Duodenal mucosa (tissue), 2 donors: ENCODE data around the gene TMEM44.
"Not testable (repeated sequence)": the region's sequence is repeated elsewhere in the genome, so short reads cannot be mapped to it uniquely, and the experiment has no call there.

Source experiments
- H3K27ac ChIP-seq: one replicate; pipeline ENCODE4 v1.7.0; 2013; ENCODE audit warnings: low read depth, low read length
- H3K27me3 ChIP-seq, 2 donors: one replicate each; pipeline ENCODE4 v1.7.0; 2013; ENCODE audit warnings: low read length in 2 of 2, control low read depth in 1 of 2; ENCODE audit not compliant: insufficient read depth in 2 of 2, control insufficient read depth in 1 of 2
- H3K36me3 ChIP-seq, 2 donors: one replicate each; pipeline ENCODE4 v1.7.0; 2013; ENCODE audit warnings: low read length in 2 of 2, control low read depth in 1 of 2; ENCODE audit not compliant: insufficient read depth in 2 of 2, control insufficient read depth in 1 of 2
- H3K4me1 ChIP-seq, 2 donors: one replicate each; pipeline ENCODE4 v1.7.0; 2013; ENCODE audit warnings: low read length in 2 of 2, control low read depth in 1 of 2; ENCODE audit not compliant: insufficient read depth in 2 of 2, control insufficient read depth in 1 of 2
- H3K4me3 ChIP-seq, 2 donors: one replicate each; pipeline ENCODE4 v1.7.0; 2013; ENCODE audit warnings: low read length in 2 of 2, low read depth in 1 of 2
- H3K9ac ChIP-seq, 2 donors: one replicate each; pipeline ENCODE4 v1.7.0; 2013; ENCODE audit warnings: low read length in 2 of 2, low read depth in 1 of 2
- H3K9me3 ChIP-seq, 2 donors: one replicate each; pipeline ENCODE4 v1.7.0; 2013; ENCODE audit warnings: low read length in 2 of 2, control low read depth in 1 of 2; ENCODE audit not compliant: control insufficient read depth in 1 of 2

TMEM44 gene

DNA sequence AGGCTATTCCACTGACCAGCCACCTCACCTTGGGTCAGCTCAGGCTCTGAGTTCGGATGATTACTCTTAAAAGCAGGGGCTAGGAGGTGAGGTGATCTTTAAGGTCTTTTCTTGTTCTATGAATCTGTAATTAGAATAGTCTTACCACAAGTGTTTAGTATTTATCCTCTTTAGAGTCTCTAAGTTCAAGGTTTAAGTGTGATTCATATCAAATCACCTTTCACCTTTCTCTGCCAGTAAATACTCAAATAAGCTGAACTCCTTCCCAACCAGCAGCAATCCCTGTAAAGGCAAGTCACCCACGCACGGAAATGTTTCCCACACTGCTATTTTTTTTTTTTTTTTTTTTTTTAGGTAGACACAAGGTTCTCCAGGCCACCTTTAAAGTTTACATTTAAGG is 14.5 kb upstream of the TMEM44 start:
- Histone ChIP-seq H3K27me3 (no peaks in the 10 kb centered on the region), H3K27ac (no peak overlapping the region), H3K4me3 (no peak overlapping the region), H3K9ac (no peak overlapping the region), H3K36me3 (peaks cover 39 to 75% of the 10 kb centered on the region in 2 donors), H3K4me1 (no peaks in the 10 kb centered on the region), H3K9me3 (no peaks in the 10 kb centered on the region)

DNA sequence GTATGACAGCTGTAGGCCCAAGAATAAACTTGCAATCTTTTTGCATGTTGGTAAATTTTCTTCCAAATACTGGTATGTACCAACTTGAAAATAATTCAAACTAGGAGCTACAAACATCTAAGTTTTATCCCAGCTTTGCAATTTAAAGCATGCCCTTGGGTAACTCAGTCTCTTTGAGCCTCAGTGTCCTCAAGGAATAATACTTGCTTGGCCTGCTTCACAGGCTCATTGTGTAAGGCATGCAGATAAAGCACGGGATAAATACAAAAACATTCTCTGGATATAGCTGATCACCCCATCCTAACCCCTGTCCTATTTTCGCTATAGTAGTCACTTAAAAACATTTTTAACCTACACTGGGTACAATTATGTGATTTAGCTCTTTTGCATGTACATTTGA is 9.6 kb upstream of the TMEM44 start:
- Histone ChIP-seq H3K9ac (no peak overlapping the region), H3K36me3 (peaks cover 23 to 52% of the 10 kb centered on the region in 2 donors), H3K4me1 (no peaks in the 10 kb centered on the region), H3K27me3 (no peaks in the 10 kb centered on the region), H3K27ac (no peak overlapping the region), H3K4me3 (no peak overlapping the region), H3K9me3 (no peaks in the 10 kb centered on the region)

GRCh38 chr3:194640829-194641228 is 7.6 kb upstream of the TMEM44 start:
- no peaks in the 10 kb centered on the region for H3K27me3 ChIP-seq
- H3K36me3 ChIP-seq, result peaks cover 22 to 48% of the 10 kb centered on the region in 2 donors
- no peak overlapping the region for H3K4me3 ChIP-seq
- no peak overlapping the region for H3K9ac ChIP-seq
- H3K27ac ChIP-seq, result peak overlapping the region; percentile 17
- no peaks in the 10 kb centered on the region for H3K9me3 ChIP-seq
- no peaks in the 10 kb centered on the region for H3K4me1 ChIP-seq

GRCh38 chr3:194638991-194639605 is 5.9 kb upstream of the TMEM44 start:
- Histone ChIP-seq H3K4me3 (no peak overlapping the region), H3K36me3 (peaks cover 9 to 33% of the 10 kb centered on the region in 2 donors), H3K4me1 (no peaks in the 10 kb centered on the region), H3K9ac (no peak overlapping the region), H3K27me3 (no peaks in the 10 kb centered on the region), H3K9me3 (no peaks in the 10 kb centered on the region), H3K27ac (no peak overlapping the region)

- Histone ChIP-seq H3K9ac (no peak overlapping the region), H3K36me3 (peaks cover 3 to 24% of the 10 kb centered on the region in 2 donors), H3K27ac (no peak overlapping the region), H3K27me3 (no peaks in the 10 kb centered on the region), H3K4me3 (no peak overlapping the region), H3K9me3 (no peaks in the 10 kb centered on the region), H3K4me1 (peaks cover 0 to 3% of the 10 kb centered on the region in 2 donors)
These were observed 4.6 kb upstream of the TMEM44 start for GRCh38 chr3:194637541-194638400.

GRCh38 chr3:194637066-194637465 is 3.8 kb upstream of the TMEM44 start:
- peaks cover 0 to 7% of the 10 kb centered on the region in 2 donors for H3K4me1 ChIP-seq
- peaks cover 3 to 19% of the 10 kb centered on the region in 2 donors for H3K36me3 ChIP-seq
- H3K27me3 ChIP-seq, result no peaks in the 10 kb centered on the region
- H3K9ac ChIP-seq, result no peak overlapping the region
- H3K4me3 ChIP-seq, result no peak overlapping the region
- H3K9me3 ChIP-seq, result no peaks in the 10 kb centered on the region
- no peak overlapping the region for H3K27ac ChIP-seq

DNA sequence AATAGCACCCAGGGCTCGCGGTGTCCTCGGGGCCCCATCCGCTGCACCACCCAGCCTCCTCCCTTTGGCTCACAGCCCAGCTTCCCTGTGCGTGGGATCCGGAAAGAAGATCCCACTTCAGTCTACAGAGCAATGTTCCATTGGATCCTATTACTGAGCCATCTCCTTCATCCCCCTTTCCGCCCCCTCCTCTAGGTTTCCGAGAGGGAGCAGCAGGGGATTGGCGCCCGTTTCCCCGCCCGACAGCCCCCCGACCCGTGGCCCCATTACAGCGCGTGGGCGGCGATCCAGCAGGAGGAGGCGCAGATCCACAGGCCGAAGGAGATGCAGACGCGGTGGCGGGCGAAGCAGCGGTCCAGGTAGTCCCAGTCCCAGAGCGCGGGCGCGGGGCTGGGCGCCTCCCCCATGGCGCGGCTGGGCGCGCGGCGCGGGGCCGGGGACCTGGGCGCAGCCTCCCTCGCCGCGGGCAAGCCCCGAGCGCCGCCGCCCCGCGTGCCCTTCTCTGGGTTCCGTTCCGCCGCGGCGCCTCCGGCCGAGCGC is 340 bp downstream of the TMEM44 start:
- Histone ChIP-seq H3K9ac (peak overlapping the region in 1 of 2 donors; percentile 65), H3K27ac (no peak overlapping the region), H3K4me3 (peak overlapping the region; percentile 81 to 82), H3K9me3 (no peaks in the 10 kb centered on the region), H3K36me3 (peaks cover 5 to 8% of the 10 kb centered on the region in 2 donors), H3K27me3 (no peaks in the 10 kb centered on the region), H3K4me1 (peaks cover 0 to 7% of the 10 kb centered on the region in 2 donors)

GRCh38 chr3:194632226-194632808 is 902 bp downstream of the TMEM44 start:
- Histone ChIP-seq H3K27ac (no peak overlapping the region), H3K4me1 (peaks cover 0 to 7% of the 10 kb centered on the region in 2 donors), H3K4me3 (peak overlapping the region; percentile 81 to 82), H3K9me3 (no peaks in the 10 kb centered on the region), H3K36me3 (peaks cover 6 to 11% of the 10 kb centered on the region in 2 donors), H3K27me3 (no peaks in the 10 kb centered on the region), H3K9ac (peak overlapping the region in 1 of 2 donors; percentile 65)

DNA sequence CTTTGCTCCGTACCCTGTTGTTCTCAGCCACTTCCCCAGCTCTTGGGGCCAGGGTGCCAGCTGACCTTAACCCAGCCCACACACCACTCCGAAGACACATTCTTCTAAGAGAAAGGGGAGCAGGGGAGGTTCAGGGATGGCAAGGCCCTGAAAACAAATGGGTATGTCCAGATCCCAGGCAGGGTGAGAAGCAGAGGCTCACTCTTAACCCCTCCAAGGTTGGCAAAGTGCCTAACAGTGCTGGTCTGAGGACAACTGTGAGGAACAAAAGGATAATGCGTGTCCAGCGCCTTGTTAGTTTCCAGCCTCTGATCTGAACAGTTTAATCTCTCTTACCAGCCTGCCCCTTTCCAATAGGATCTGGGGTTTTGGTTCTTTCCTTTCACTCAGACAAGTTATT is 1.5 kb downstream of the TMEM44 start:
- no peaks in the 10 kb centered on the region for H3K27me3 ChIP-seq
- peaks cover 0 to 7% of the 10 kb centered on the region in 2 donors for H3K4me1 ChIP-seq
- H3K27ac ChIP-seq, result no peak overlapping the region
- no peak overlapping the region for H3K9ac ChIP-seq
- H3K36me3 ChIP-seq, result peaks cover 6 to 11% of the 10 kb centered on the region in 2 donors
- no peak overlapping the region for H3K4me3 ChIP-seq
- no peaks in the 10 kb centered on the region for H3K9me3 ChIP-seq

- not testable (repeated sequence) for H3K9ac ChIP-seq, H3K27ac ChIP-seq, H3K27me3 ChIP-seq, H3K9me3 ChIP-seq, H3K4me1 ChIP-seq, H3K4me3 ChIP-seq
- H3K36me3 ChIP-seq, result peaks cover 6 to 18% of the 10 kb centered on the region in 2 donors
These were observed 2.5 kb downstream of the TMEM44 start for GRCh38 chr3:194630681-194631080.
